Effector memory CD8-positive, alpha-beta T cell (primary cell): ENCODE measurements around the gene CA14.
"Not testable (repeated sequence)": the region's sequence is repeated elsewhere in the genome, so short reads cannot be mapped to it uniquely, and the experiment has no call there.

Experiments
- ATAC-seq: fragments of 150-1000 bp; cut with Tn5 transposase; replicated peaks from 2 replicates; pipeline ENCODE4 v1.10.0; 2021; ENCODE audit warnings: mild to moderate bottlenecking, moderate library complexity
- DNase-seq, 3 experiments: peaks; one replicate each; pipeline ENCODE4 v3.0.0; 2021
- H3K27ac Mint-ChIP-seq, 2 donors: one replicate each; pipeline ENCODE4 v1.8.0; 2022; ENCODE audit warnings: mild to moderate bottlenecking in 2 of 2, mixed read lengths in 2 of 2, moderate library complexity in 2 of 2
- H3K27me3 Mint-ChIP-seq, 2 donors: one replicate each; pipeline ENCODE4 v1.8.0; 2022; ENCODE audit warnings: mixed read lengths in 2 of 2
- H3K36me3 Mint-ChIP-seq: one replicate; pipeline ENCODE4 v1.8.0; 2022; ENCODE audit warnings: mild to moderate bottlenecking, moderate library complexity, mixed read lengths; ENCODE audit not compliant: insufficient read depth
- H3K4me1 Mint-ChIP-seq, 2 donors: one replicate each; pipeline ENCODE4 v1.8.0; 2022; ENCODE audit warnings: low read depth in 2 of 2, mixed read lengths in 2 of 2
- H3K4me3 Mint-ChIP-seq, 2 donors: one replicate each; pipeline ENCODE4 v1.8.0; 2022; ENCODE audit warnings: mild to moderate bottlenecking in 2 of 2, mixed read lengths in 2 of 2, moderate library complexity in 2 of 2
- H3K9me3 Mint-ChIP-seq, 2 donors: one replicate each; pipeline ENCODE4 v1.8.0; 2022; ENCODE audit warnings: mixed read lengths in 2 of 2

CA14 gene

DNA sequence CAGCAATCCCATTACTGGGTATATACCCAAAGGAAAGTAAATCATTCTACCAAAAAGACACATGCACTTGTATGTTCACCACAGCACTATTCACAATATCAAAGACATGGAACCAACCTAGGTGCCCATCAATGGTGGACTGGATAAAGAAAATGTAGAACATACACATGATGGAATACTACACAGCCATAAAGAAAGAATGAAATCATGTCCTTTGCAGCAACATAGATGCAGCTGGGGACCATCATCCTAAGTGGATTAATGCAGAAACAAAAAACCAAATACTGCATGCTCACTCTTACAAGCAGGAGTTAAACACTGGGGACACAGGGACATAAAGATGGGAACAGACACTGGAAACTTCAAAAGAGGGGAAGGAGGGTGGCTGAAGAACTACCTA is 30.3 kb upstream of the CA14 start:
- no peak overlapping the region for H3K4me3 Mint-ChIP-seq
- H3K36me3 Mint-ChIP-seq, result peaks cover 90% of the 10 kb centered on the region
- ATAC-seq (no peak), DNase-seq (no peak)
- no peak overlapping the region for H3K27ac Mint-ChIP-seq
- no peaks in the 10 kb centered on the region for H3K4me1 Mint-ChIP-seq
- H3K27me3 Mint-ChIP-seq, result no peaks in the 10 kb centered on the region
- no peaks in the 10 kb centered on the region for H3K9me3 Mint-ChIP-seq

GRCh38 chr1:150228246-150228645 is 29.3 kb upstream of the CA14 start:
- peaks cover 85% of the 10 kb centered on the region for H3K36me3 Mint-ChIP-seq

DNA sequence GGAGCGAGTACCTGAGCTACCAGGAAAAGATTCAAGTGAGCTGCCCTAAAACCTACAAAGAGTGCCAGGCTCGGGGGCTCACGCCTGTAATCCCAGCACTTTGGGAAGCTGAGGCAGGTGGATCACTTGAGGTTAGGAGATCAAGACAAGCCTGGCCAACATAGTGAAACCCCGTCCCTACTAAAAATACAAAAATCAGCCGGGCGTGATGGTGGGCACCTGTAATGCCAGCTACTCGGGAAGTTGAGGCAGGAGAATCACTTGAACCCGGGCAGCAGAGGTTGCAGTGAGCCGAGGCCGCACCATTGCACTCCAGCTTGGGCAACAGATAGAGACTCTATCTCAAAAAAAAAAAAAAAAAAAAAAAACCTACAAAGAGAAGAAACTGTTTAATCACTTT is 24.7 kb upstream of the CA14 start:
- H3K36me3 Mint-ChIP-seq, result peaks cover 49% of the 10 kb centered on the region
- H3K27ac Mint-ChIP-seq, H3K9me3 Mint-ChIP-seq, H3K4me3 Mint-ChIP-seq, DNase-seq, ATAC-seq, H3K27me3 Mint-ChIP-seq: not testable (repeated sequence)
- H3K4me1 Mint-ChIP-seq, result peaks cover 14 to 16% of the 10 kb centered on the region in 2 donors

More at GRCh38 chr1:150228246-150228645, 29.3 kb upstream of the CA14 start:
- ATAC-seq, H3K9me3 Mint-ChIP-seq, H3K27me3 Mint-ChIP-seq, DNase-seq, H3K4me3 Mint-ChIP-seq, H3K27ac Mint-ChIP-seq, H3K4me1 Mint-ChIP-seq: not testable (repeated sequence)

DNA sequence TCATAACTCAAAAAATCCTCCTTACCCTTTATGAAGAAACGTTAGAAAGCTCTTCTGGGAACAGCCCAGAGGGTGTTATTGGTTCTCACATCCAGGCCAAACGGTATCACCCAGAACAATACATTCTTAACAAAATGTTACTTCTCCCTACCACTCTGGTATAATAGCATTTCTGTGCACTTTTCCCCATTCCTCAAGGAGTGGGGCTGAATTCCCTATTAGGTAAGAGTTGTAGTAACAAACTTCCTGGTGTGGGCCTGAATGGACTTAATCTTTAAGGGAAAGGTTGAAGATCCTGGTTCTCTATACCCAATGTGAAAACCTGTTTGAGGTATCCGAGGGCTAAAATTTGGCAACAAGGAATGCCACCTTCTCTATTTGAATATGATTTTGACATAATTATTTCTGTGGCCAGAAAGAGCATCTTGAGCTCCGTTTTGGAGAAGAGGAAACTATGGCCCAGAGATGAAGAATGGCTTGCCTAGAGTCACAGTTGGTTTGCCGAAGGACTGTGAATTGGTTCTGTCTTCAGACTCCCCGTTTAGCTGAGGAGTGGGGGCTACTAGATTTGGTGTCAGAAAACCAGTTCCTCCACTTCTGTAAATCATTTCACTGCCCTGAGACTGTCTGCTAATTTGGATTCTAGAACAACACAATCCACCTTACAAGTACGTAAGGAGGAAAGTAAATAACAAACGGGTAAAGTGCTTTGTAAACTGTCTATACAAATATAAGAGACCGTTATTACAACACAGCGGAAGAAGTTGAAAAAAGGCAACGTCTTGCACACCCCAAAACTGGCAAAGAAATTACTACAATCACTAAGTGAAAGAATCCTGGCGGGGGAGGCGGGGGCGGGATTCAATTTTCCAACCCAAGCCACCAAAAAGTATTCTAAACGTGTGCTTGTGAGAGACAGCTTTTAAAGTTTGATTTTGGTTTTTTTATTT is 23.9 kb upstream of the CA14 start:
- H3K4me3 Mint-ChIP-seq, result no peak overlapping the region
- no peaks in the 10 kb centered on the region for H3K27me3 Mint-ChIP-seq
- no peak for DNase-seq
- H3K27ac Mint-ChIP-seq, result no peak overlapping the region
- H3K4me1 Mint-ChIP-seq, result peaks cover 14 to 16% of the 10 kb centered on the region in 2 donors
- ATAC-seq, result no peak
- peaks cover 42% of the 10 kb centered on the region for H3K36me3 Mint-ChIP-seq
- H3K9me3 Mint-ChIP-seq, result no peaks in the 10 kb centered on the region

DNA sequence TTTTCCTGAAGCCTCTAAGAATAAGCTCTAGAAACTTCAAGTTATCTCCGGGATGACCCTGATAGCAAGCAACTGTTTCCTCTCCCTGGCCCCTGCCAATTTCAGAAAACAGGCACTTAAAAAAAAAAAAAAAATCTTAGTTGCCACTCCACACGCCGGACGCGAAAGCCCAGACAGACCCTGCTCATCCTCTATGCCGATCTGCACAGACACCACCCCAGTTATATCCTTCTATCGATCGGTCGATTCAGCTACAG is 23.3 kb upstream of the CA14 start:
- H3K27me3 Mint-ChIP-seq, result no peaks in the 10 kb centered on the region
- H3K27ac Mint-ChIP-seq, result no peak overlapping the region

GRCh38 chr1:150234566-150235293 is 22.8 kb upstream of the CA14 start:
- H3K9me3 Mint-ChIP-seq, result no peaks in the 10 kb centered on the region
- peak; percentile 85 to 86 (median 85) for DNase-seq
- peaks cover 14 to 16% of the 10 kb centered on the region in 2 donors for H3K4me1 Mint-ChIP-seq
- no peaks in the 10 kb centered on the region for H3K27me3 Mint-ChIP-seq
- H3K27ac Mint-ChIP-seq, result no peak overlapping the region
- peak; percentile 67 for ATAC-seq
- H3K36me3 Mint-ChIP-seq, result peaks cover 31% of the 10 kb centered on the region
- H3K4me3 Mint-ChIP-seq, result no peak overlapping the region

More for the DNA sequence above, 23.3 kb upstream of the CA14 start:
- H3K9me3 Mint-ChIP-seq, result no peaks in the 10 kb centered on the region
- peaks cover 36% of the 10 kb centered on the region for H3K36me3 Mint-ChIP-seq
- ATAC-seq (no peak), DNase-seq (no peak)
- H3K4me3 Mint-ChIP-seq, result no peak overlapping the region
- H3K4me1 Mint-ChIP-seq, result peaks cover 14 to 16% of the 10 kb centered on the region in 2 donors

GRCh38 chr1:150235294-150235851 is 22.2 kb upstream of the CA14 start:
- peaks cover 14 to 16% of the 10 kb centered on the region in 2 donors for H3K4me1 Mint-ChIP-seq
- no peaks in the 10 kb centered on the region for H3K9me3 Mint-ChIP-seq
- no peaks in the 10 kb centered on the region for H3K27me3 Mint-ChIP-seq
- DNase-seq, result peak in 2 of 3 experiments; percentile 12 to 20
- no peak overlapping the region for H3K27ac Mint-ChIP-seq
- H3K36me3 Mint-ChIP-seq, result peaks cover 25% of the 10 kb centered on the region
- ATAC-seq, result no peak
- H3K4me3 Mint-ChIP-seq, result no peak overlapping the region

GRCh38 chr1:150235852-150236613 is 21.5 kb upstream of the CA14 start, which contains the start of gene ANP32E:
Gene ANP32E (minus strand): TSS chr1:150236112. CDS start chr1:150235786, 326 bp downstream.
- peaks cover 14 to 16% of the 10 kb centered on the region in 2 donors for H3K4me1 Mint-ChIP-seq
- peaks cover 18% of the 10 kb centered on the region for H3K36me3 Mint-ChIP-seq
- ATAC-seq (peak; percentile 82), DNase-seq (peak; percentile 91 to 93 (median 93))
- no peak within 1 kb of the TSS for H3K4me3 Mint-ChIP-seq
- no peak within 1 kb of the TSS for H3K27ac Mint-ChIP-seq
- H3K27me3 Mint-ChIP-seq, result no peaks in the 10 kb centered on the region
- no peaks in the 10 kb centered on the region for H3K9me3 Mint-ChIP-seq

DNA sequence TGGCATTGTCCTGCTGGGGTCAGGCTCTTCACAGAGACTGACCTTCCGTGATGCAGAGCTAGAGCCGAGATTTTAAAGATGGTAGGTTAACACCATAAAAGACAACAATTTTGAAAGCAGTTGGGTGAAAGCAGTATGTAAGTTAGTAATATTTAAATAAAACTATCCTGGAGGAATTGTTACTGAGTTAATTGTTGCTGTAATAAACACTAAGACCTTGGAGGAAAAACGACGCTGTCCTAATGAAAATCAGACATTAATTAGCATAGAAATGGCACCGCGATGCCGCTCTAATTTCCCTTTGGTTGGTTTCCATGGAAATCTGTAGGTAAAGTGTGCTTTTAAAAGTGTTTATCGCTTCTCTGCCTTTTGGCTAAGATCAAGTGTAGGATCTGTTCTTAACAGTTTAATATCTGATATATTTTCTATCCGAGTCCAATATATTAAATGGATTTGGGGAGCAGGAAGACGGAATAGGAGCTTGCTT is 20.9 kb upstream of the CA14 start:
- Mint-ChIP-seq H3K27ac (no peak overlapping the region), H3K9me3 (no peaks in the 10 kb centered on the region), H3K4me1 (peaks cover 14 to 16% of the 10 kb centered on the region in 2 donors), H3K36me3 (peaks cover 14% of the 10 kb centered on the region), H3K4me3 (no peak overlapping the region), H3K27me3 (no peaks in the 10 kb centered on the region)
- ATAC-seq (no peak), DNase-seq (no peak)

DNA sequence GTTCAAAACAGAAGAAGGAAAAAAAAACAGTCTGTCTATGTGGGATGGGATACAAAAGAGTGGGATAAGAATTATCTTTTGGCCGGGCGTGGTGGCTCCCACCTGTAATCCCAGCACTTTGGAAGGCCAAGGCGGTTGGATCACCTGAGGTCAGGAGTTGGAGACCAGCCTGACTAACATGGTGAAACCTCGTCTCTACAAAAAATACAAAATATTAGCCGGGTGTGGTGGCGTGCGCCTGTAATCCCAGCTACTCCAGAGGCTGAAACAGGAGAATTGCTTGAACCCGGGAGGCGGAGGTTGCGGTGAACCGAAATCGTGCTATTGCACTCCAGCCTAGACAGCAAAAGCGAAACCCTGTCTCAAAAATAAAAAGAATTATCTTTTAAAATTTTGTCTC is 20.4 kb upstream of the CA14 start:
- not testable (repeated sequence) for H3K9me3 Mint-ChIP-seq, ATAC-seq
- peaks cover 10% of the 10 kb centered on the region for H3K36me3 Mint-ChIP-seq

GRCh38 chr1:150237746-150238145 is 19.8 kb upstream of the CA14 start:
- Mint-ChIP-seq H3K9me3 (no peaks in the 10 kb centered on the region), H3K36me3 (peaks cover 9% of the 10 kb centered on the region), H3K4me3 (no peak overlapping the region), H3K4me1 (peaks cover 14 to 15% of the 10 kb centered on the region in 2 donors), H3K27ac (peak overlapping the region in 1 of 2 donors; percentile 80), H3K27me3 (no peaks in the 10 kb centered on the region)
- ATAC-seq (no peak), DNase-seq (no peak)

More for the DNA sequence above, 20.4 kb upstream of the CA14 start:
- not testable (repeated sequence) for H3K27me3 Mint-ChIP-seq, H3K4me3 Mint-ChIP-seq, DNase-seq
- Mint-ChIP-seq H3K27ac (peak overlapping the region in 1 of 2 donors; percentile 80), H3K4me1 (peaks cover 14 to 16% of the 10 kb centered on the region in 2 donors)

DNA sequence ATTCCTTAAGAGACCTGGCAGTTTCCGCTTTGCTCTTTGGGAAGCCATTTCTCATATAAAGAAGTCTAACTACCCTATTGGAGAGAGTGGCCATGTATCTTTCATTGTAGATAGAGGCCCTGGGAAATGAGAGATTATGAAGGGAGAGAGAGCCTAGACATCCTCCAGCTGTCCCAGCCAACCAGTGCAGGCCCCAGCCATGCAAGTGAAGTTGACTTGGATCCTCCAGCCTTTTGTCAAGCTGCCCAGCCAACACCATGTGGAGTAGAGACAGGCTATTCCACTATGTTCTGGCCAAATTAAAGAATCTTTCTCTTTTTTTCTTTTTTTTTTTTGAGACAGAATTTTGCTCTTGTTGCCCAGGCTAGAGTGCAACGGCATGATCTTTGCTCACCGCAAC is 14.6 kb upstream of the CA14 start:
- H3K27me3 Mint-ChIP-seq, result no peaks in the 10 kb centered on the region
- H3K4me1 Mint-ChIP-seq, result no peaks in the 10 kb centered on the region
- DNase-seq (no peak), ATAC-seq (no peak)
- H3K4me3 Mint-ChIP-seq, result no peak overlapping the region
- no peaks in the 10 kb centered on the region for H3K36me3 Mint-ChIP-seq
- H3K9me3 Mint-ChIP-seq, result no peaks in the 10 kb centered on the region
- no peak overlapping the region for H3K27ac Mint-ChIP-seq

GRCh38 chr1:150249936-150250335 is 7.6 kb upstream of the CA14 start:
- Mint-ChIP-seq H3K4me3 (no peak overlapping the region), H3K9me3 (no peaks in the 10 kb centered on the region), H3K27me3 (no peaks in the 10 kb centered on the region), H3K36me3 (no peaks in the 10 kb centered on the region), H3K27ac (no peak overlapping the region), H3K4me1 (no peaks in the 10 kb centered on the region)
- ATAC-seq, result no peak
- no peak for DNase-seq
